Measurements from ENCODE around the gene EPPIN. TPM values are rescaled to one million over a fixed set of nuclear protein-coding genes. Genes with fewer than 3 reads are reported as not detected.

Gene EPPIN
- total and polyA plus RNA-seq, 10 of the 15 experiments (the other 5 are each of a cell fraction or from before 2014, with no cell fraction given), result not detected

- TF ChIP-seq, protein P1, sequence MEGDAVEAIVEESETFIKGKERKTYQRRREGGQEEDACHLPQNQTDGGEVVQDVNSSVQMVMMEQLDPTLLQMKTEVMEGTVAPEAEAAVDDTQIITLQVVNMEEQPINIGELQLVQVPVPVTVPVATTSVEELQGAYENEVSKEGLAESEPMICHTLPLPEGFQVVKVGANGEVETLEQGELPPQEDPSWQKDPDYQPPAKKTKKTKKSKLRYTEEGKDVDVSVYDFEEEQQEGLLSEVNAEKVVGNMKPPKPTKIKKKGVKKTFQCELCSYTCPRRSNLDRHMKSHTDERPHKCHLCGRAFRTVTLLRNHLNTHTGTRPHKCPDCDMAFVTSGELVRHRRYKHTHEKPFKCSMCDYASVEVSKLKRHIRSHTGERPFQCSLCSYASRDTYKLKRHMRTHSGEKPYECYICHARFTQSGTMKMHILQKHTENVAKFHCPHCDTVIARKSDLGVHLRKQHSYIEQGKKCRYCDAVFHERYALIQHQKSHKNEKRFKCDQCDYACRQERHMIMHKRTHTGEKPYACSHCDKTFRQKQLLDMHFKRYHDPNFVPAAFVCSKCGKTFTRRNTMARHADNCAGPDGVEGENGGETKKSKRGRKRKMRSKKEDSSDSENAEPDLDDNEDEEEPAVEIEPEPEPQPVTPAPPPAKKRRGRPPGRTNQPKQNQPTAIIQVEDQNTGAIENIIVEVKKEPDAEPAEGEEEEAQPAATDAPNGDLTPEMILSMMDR (IDR thresholded peaks at IDR 0.05 in 2 of 3, conservative IDR thresholded peaks at IDR 0.05 in 1 of 3; ENCODE audit: control insufficient read depth in 2 of 3, extremely low read depth in 1 of 3, insufficient read depth in 1 of 3, low read depth in 3 of 3, low read length in 3 of 3), result peak; percentile 71 to 94 (median 82)
- no peak for TF ChIP-seq SMAD5 (IDR thresholded peaks at IDR 0.05; ENCODE audit: low read depth)
- no peak for TF ChIP-seq IKZF2 (IDR thresholded peaks at IDR 0.05)
- TF ChIP-seq CBX5 (IDR thresholded peaks at IDR 0.05; ENCODE audit: low read depth), result no peak
- no peak for TF ChIP-seq POLR2AphosphoS5 (IDR thresholded peaks at IDR 0.05; ENCODE audit: low read length)
- TF ChIP-seq KAT2A (conservative IDR thresholded peaks at IDR 0.05; ENCODE audit: control insufficient read depth, low read depth, low read length), result no peak
- TF ChIP-seq SMC3 (IDR thresholded peaks at IDR 0.05; ENCODE audit: borderline replicate concordance, low read length), result peak; percentile 79
- TF ChIP-seq MYB (IDR thresholded peaks at IDR 0.05; ENCODE audit: borderline replicate concordance, low read depth, low read length), result no peak
Observed at GRCh38 chr20:45592574-45593189, 45.5 kb upstream of the EPPIN start (continued).

- Histone ChIP-seq H3K36me3 (ENCODE audit: control insufficient read depth in 2 of 2, insufficient read depth in 2 of 2, low read length in 1 of 2) (no peaks in the 10 kb centered on the region), H3K4me2 (ENCODE audit: control insufficient read depth, insufficient read depth) (no peak overlapping the region), H3K27ac (ENCODE audit: control insufficient read depth, insufficient read depth) (no peak overlapping the region), H3K9ac (ENCODE audit: control insufficient read depth, insufficient read depth, low read length) (no peak overlapping the region), H3K4me1 (ENCODE audit: control insufficient read depth, insufficient read depth, low read length) (no peaks in the 10 kb centered on the region), H4K20me1 (ENCODE audit: control insufficient read depth, insufficient read depth) (no peaks in the 10 kb centered on the region), H3K27me3 (replicated peaks in 1 of 2; ENCODE audit: control insufficient read depth in 2 of 2, insufficient read depth in 2 of 2, low read length in 1 of 2) (no peaks in the 10 kb centered on the region; a peak in 2 of 4 replicates), H3K4me3 (no peak overlapping the region), H3K79me2 (ENCODE audit: control insufficient read depth, insufficient read depth, low read length) (no peaks in the 10 kb centered on the region), H3K9me3 (replicated peaks; ENCODE audit: control insufficient read depth, insufficient read depth, low read length) (no peaks in the 10 kb centered on the region), H2AFZ (ENCODE audit: control insufficient read depth, low read depth, low read length) (no peak overlapping the region)
- FAIRE-seq, result no peak
- WGBS (ENCODE audit: insufficient coverage, insufficient replicate concordance, low lambda C conversion rate, missing lambda C conversion rate), result 0% methylated on average over 1 of the region's 1 CpG
- ChIA-PET SMC1A (ENCODE audit: uncharacterized antibody, unreplicated experiment) (no interaction called here), POLR2A (no interaction called here), CTCF (interaction anchor here (1.4 kb wide), 2 partner anchors 28 to 181 kb away, joined by 3 to 8 read pairs; no protein-coding TSS in a partner anchor), RAD21 (ENCODE audit: unreplicated experiment) (no interaction called here)
- no peak for TF ChIP-seq SREBF2 (IDR thresholded peaks at IDR 0.05; ENCODE audit: low read length)
- TF ChIP-seq SP1 (IDR thresholded peaks at IDR 0.05; ENCODE audit: low read depth, low read length), result no peak
- TF ChIP-seq SUPT20H (IDR thresholded peaks at IDR 0.05; ENCODE audit: borderline replicate concordance, control insufficient read depth, low read depth, low read length), result no peak
- no peak for TF ChIP-seq ATF2 (IDR thresholded peaks at IDR 0.05; ENCODE audit: low read length)
- no peak for TF ChIP-seq NR2F1 (conservative IDR thresholded peaks at IDR 0.05)
- no peak for TF ChIP-seq JUNB (IDR thresholded peaks at IDR 0.05)
- no peak for TF ChIP-seq ZBED1 (IDR thresholded peaks at IDR 0.05; ENCODE audit: borderline replicate concordance)
- in situ Hi-C loops (cut with MboI), result no loop called here
- DNase-seq (ENCODE audit: low read depth, low spot score), result no peak
- no TSS peak for BruUV-seq (replicated peaks)
- intact Hi-C loops (cut with micrococcal nuclease; ENCODE audit: unreplicated experiment), result no loop called here
- ATAC-seq, result no peak
Observed at GRCh38 chr20:45589725-45590124, 42.5 kb upstream of the EPPIN start.

Measured in GM12878 (cell line).